HUES48 (cell line): Measurements from ENCODE around the gene CASK.
"Not testable (repeated sequence)": the region's sequence is repeated elsewhere in the genome, so short reads cannot be mapped to it uniquely, and the experiment has no call there.

Source experiments
- H3K27ac ChIP-seq: one replicate; pipeline ENCODE4 v1.7.0; 2013; ENCODE audit warnings: low read depth, low read length, inconsistent platforms
- H3K27me3 ChIP-seq: 2 replicates; pipeline ENCODE4 v1.6.1; 2013; ENCODE audit warnings: mild to moderate bottlenecking, low read length; ENCODE audit not compliant: control insufficient read depth, insufficient read depth
- H3K36me3 ChIP-seq: 2 replicates; pipeline ENCODE4 v1.6.1; 2013; ENCODE audit warnings: low read length; ENCODE audit not compliant: control insufficient read depth, insufficient read depth
- H3K4me1 ChIP-seq: 2 replicates; pipeline ENCODE4 v1.6.1; 2013; ENCODE audit warnings: mild to moderate bottlenecking, low read length; ENCODE audit not compliant: control insufficient read depth, insufficient read depth
- H3K4me3 ChIP-seq: 2 replicates; pipeline ENCODE4 v1.5.1; 2013; ENCODE audit warnings: mild to moderate bottlenecking, low read depth, low read length
- H3K9ac ChIP-seq: 2 replicates; pipeline ENCODE4 v1.6.1; 2013; ENCODE audit warnings: mild to moderate bottlenecking, low read depth, low read length, moderate library complexity
- H3K9me3 ChIP-seq: 2 replicates; pipeline ENCODE4 v1.6.1; 2013; ENCODE audit warnings: low read length; ENCODE audit not compliant: control insufficient read depth, insufficient read depth

Gene CASK

DNA sequence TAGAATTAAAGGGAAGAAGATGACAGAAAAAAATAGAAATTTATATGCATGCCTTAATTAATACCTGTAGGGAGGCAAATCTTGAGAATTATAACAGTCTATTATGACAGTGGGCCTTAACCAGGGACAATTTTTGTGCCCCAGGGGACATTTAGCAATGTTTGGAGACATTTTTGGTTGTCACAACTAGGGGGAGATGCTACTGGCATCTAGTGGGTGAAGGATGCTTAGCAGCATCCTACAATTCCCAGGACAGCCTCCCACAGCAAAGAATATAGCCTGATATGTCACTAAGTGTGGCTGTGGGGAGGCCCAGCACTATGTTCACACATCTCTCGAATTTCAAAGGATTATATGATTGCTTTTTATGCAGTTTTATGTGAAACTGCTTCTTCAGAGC, 188.8 kb downstream of the CASK start:
- Histone ChIP-seq H3K9me3 (no peaks in the 10 kb centered on the region), H3K4me1 (peaks cover 12% of the 10 kb centered on the region), H3K27ac (no peak overlapping the region), H3K4me3 (no peak overlapping the region), H3K27me3 (no peaks in the 10 kb centered on the region), H3K36me3 (no peaks in the 10 kb centered on the region), H3K9ac (no peak overlapping the region)

GRCh38 chrX:41733939-41734338, 189.4 kb downstream of the CASK start:
- Histone ChIP-seq H3K9me3 (no peaks in the 10 kb centered on the region), H3K27ac (no peak overlapping the region), H3K27me3 (no peaks in the 10 kb centered on the region), H3K4me1 (peaks cover 7% of the 10 kb centered on the region), H3K36me3 (no peaks in the 10 kb centered on the region), H3K9ac (no peak overlapping the region), H3K4me3 (no peak overlapping the region)

DNA sequence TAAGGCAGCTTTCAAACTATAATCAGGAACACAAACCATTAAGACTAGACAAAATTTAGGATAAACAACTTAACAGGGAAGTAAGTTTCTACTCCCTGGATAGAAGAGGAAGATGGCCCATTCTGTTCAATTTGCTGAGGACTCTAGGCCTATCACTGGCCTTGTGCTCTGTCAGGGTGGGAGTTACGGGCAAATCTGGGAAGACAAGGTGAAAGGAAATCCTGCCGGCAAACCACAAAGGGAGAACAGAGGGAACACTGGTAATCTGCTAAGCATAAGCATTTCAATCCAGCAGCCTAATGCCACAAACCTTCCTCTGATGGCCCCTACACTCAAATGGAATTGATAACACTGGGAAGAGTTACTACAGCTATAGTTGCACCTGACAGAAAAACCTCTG, 191.1 kb downstream of the CASK start:
- H3K9me3 ChIP-seq: no peaks in the 10 kb centered on the region
- no peaks in the 10 kb centered on the region for H3K36me3 ChIP-seq
- H3K9ac ChIP-seq: no peak overlapping the region
- H3K27me3 ChIP-seq: no peaks in the 10 kb centered on the region
- no peak overlapping the region for H3K4me3 ChIP-seq
- H3K27ac ChIP-seq: no peak overlapping the region
- 0 out of 2 replicates have a peak, but pooled peaks cover 3% of the 10 kb centered on the region for H3K4me1 ChIP-seq

DNA sequence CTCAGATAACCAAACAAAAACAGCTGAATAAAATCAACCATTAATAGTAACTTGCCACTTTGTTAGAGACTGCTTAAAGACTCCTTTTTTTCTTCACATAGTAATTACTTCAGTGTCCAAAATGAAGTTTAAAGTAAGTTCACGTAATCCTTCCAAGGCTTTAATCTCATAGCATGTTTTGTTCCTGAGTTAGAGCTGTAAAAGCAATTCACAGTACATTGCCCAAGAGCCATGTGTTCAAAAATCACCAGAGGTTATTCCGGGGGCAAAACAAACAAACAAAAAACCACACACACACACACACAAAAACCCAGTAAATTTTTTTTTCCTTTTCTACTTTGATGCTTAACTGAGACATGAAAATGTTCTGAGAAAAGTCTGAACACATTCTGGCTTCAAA, 193.3 kb downstream of the CASK start:
- Histone ChIP-seq H3K4me1 (0 out of 2 replicates have a peak, but pooled peaks cover 3% of the 10 kb centered on the region), H3K27ac (no peak overlapping the region)

DNA sequence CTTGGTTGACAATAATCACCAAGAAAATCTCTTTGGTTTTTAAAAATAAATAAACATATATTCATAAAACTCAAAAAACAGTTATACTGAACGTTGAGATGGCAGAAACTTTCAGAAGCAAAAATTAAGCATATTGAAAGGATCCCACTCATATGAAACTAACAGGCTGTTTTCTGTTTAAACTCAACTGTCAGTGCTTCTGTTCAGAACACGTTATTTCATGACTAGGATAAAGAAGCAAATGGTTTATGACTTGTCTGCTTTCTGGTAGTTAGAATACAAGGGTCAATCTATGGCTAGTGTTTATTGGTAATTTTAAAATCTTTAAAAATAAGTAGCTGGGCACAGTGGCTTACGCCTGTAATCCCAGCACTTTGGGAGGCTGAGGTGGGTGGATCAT, 195.2 kb downstream of the CASK start:
- no peaks in the 10 kb centered on the region for H3K4me1 ChIP-seq
- H3K36me3 ChIP-seq: no peaks in the 10 kb centered on the region

More for the DNA sequence above, 193.3 kb downstream of the CASK start:
- H3K36me3 ChIP-seq: no peaks in the 10 kb centered on the region
- H3K4me3 ChIP-seq: no peak overlapping the region
- no peaks in the 10 kb centered on the region for H3K9me3 ChIP-seq
- H3K9ac ChIP-seq: no peak overlapping the region
- no peaks in the 10 kb centered on the region for H3K27me3 ChIP-seq

DNA sequence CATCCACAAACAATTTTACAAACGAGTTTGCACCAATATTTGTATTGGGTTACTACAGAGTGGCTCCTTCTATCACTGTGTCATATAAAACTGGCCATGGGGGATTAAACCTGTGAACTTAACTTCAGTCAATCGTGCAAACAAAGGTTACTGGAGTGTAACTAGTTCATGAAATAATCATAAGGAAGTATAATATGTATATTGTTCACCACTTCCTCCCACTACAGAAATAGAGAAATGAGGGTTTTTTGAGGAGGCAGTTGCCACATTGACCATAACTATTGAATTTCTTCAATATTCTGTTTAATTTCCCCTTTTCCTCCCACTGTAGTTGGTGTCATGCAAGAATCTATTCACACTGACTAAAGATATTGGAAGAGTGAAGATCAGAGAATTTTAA, 199.5 kb downstream of the CASK start, which contains the start of gene GPR82:
Gene GPR82, plus strand, starts transcription at position 356 of the 400 bp plus-strand sequence. CDS start 2,846 bp downstream, outside the sequence.
- H3K27ac ChIP-seq: no peak within 1 kb of the TSS
- no peaks in the 10 kb centered on the region; the same call in 1 of the 2 replicates for H3K27me3 ChIP-seq
- no peaks in the 10 kb centered on the region for H3K36me3 ChIP-seq
- no peaks in the 10 kb centered on the region for H3K4me1 ChIP-seq
- peaks cover 10% of the 10 kb centered on the region; the same call in 1 of the 2 replicates for H3K9me3 ChIP-seq
- no peak within 1 kb of the TSS for H3K4me3 ChIP-seq
- H3K9ac ChIP-seq: no peak within 1 kb of the TSS

More for the DNA sequence above, 195.2 kb downstream of the CASK start:
- H3K27me3 ChIP-seq: no peaks in the 10 kb centered on the region; the same call in 1 of the 2 replicates
- no peak overlapping the region for H3K4me3 ChIP-seq
- H3K9ac ChIP-seq: no peak overlapping the region
- H3K9me3 ChIP-seq: no peaks in the 10 kb centered on the region
- H3K27ac ChIP-seq: no peak overlapping the region

DNA sequence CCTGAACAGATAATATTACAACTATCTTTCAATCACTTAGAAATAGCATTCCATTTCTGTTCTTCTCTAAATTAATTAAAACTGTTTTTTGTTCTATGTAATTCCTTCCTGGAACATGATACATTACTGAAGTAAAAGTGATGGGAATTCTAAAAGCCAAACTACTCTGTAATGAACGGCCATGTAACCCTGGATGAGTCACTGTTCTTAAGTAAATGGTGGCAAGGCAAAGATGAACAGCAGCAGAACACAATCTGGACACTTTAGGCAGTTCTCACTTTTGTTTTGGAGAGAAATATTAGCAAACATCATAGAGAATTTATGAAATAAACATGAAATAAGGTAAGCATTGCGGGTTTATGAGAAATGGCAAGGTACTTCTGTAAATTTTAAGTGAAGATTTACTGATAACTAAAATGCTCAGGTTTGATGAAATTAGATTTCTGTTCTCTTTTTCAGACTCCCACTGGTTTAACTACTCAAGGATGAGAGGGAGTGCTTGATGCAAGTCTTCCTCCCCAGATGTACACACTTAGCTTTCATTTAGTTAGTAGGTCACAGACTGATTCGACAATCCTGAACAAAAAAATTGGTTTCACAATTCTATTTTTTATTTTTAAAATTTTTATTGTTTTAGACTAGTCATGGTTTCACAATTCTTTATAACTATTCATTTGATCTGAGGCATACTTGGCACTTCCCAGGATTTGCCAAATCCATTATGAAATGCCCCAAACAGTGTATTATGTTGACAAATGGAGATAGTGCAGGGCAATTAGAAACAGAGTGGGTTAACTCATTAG, 200.3 kb downstream of the CASK start:
- H3K27ac ChIP-seq: no peak overlapping the region
- H3K4me3 ChIP-seq: no peak overlapping the region
- H3K9ac ChIP-seq: no peak overlapping the region
- H3K27me3 ChIP-seq: no peaks in the 10 kb centered on the region; the same call in 1 of the 2 replicates
- no peaks in the 10 kb centered on the region for H3K4me1 ChIP-seq
- no peaks in the 10 kb centered on the region for H3K36me3 ChIP-seq
- H3K9me3 ChIP-seq: peaks cover 16% of the 10 kb centered on the region; the same call in 1 of the 2 replicates

- no peaks in the 10 kb centered on the region for H3K4me1 ChIP-seq
- no peaks in the 10 kb centered on the region for H3K36me3 ChIP-seq
- no peaks in the 10 kb centered on the region; the same call in 1 of the 2 replicates for H3K27me3 ChIP-seq
- peaks cover 20% of the 10 kb centered on the region for H3K9me3 ChIP-seq
- no peak overlapping the region for H3K9ac ChIP-seq
- H3K4me3 ChIP-seq: no peak overlapping the region
- H3K27ac ChIP-seq: no peak overlapping the region
Observed at GRCh38 chrX:41722214-41722613, 201.1 kb downstream of the CASK start.

GRCh38 chrX:41721590-41721989, 201.8 kb downstream of the CASK start:
- H3K4me1 ChIP-seq: no peaks in the 10 kb centered on the region
- H3K9me3 ChIP-seq: peaks cover 26% of the 10 kb centered on the region
- H3K4me3 ChIP-seq: no peak overlapping the region
- H3K27ac ChIP-seq: no peak overlapping the region
- no peak overlapping the region for H3K9ac ChIP-seq
- no peaks in the 10 kb centered on the region; the same call in 1 of the 2 replicates for H3K27me3 ChIP-seq
- no peaks in the 10 kb centered on the region for H3K36me3 ChIP-seq

GRCh38 chrX:41720125-41720779, 203.1 kb downstream of the CASK start:
- H3K27ac ChIP-seq: no peak overlapping the region
- peaks cover 26% of the 10 kb centered on the region for H3K9me3 ChIP-seq
- H3K4me1 ChIP-seq: no peaks in the 10 kb centered on the region

DNA sequence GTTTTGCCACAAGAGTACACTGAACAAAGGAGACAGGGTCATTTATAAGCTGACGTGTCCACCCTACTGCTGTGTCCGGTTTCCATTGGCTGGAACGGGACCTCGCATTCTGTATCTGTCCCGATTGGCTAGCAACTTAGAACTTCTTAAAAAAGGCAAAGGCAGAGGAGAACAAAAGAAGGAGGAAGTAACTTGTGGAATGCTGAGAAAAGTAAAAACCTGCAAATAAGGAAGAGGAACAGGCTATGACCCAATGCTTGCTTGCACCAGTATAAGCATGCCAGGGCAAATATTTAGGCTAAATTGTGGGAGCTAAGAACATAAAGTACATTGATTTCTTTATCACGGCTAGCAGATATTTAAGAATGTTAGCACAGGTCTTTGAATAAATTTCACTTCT, 203.7 kb downstream of the CASK start:
- not testable (repeated sequence) for H3K4me3 ChIP-seq, H3K4me1 ChIP-seq, H3K27me3 ChIP-seq, H3K36me3 ChIP-seq, H3K9ac ChIP-seq
- Histone ChIP-seq H3K9me3 (peaks cover 26% of the 10 kb centered on the region), H3K27ac (peak overlapping the region; percentile 75)

More at GRCh38 chrX:41720125-41720779, 203.1 kb downstream of the CASK start:
- no peak overlapping the region for H3K9ac ChIP-seq
- no peaks in the 10 kb centered on the region; the same call in 1 of the 2 replicates for H3K27me3 ChIP-seq
- no peaks in the 10 kb centered on the region for H3K36me3 ChIP-seq
- no peak overlapping the region for H3K4me3 ChIP-seq
